H54 (cell line): ENCODE results near the gene ELF2.
"Not testable (repeated sequence)": the region's sequence is repeated elsewhere in the genome, so short reads cannot be mapped to it uniquely, and the experiment has no call there.

Experiments
- DNase-seq: peaks from one replicate; pipeline ENCODE4 v3.0.0; 2011; ENCODE audit warnings: low spot score, mixed read lengths; ENCODE audit not compliant: insufficient read length
- FAIRE-seq: peaks from 3 replicates; lab custom pipeline; 2011; peaks lifted over from hg19 to GRCh38; lab: Jason Lieb, UNC
- POLR2A ChIP-seq: IDR thresholded peaks from 2 replicates; pipeline ENCODE4 v1.6.1; 2011; ENCODE audit warnings: low read depth, mild to moderate bottlenecking, low read length

Gene ELF2

GRCh38 chr4:139177049-139177868 lies at the start of gene ELF2:
TSS of gene ELF2 (minus strand) at chr4:139177218. CDS start at chr4:139137701, 39,517 bp downstream.
- no peak for TF ChIP-seq POLR2A
- no peak for FAIRE-seq
- peak; percentile 75 for DNase-seq

DNA sequence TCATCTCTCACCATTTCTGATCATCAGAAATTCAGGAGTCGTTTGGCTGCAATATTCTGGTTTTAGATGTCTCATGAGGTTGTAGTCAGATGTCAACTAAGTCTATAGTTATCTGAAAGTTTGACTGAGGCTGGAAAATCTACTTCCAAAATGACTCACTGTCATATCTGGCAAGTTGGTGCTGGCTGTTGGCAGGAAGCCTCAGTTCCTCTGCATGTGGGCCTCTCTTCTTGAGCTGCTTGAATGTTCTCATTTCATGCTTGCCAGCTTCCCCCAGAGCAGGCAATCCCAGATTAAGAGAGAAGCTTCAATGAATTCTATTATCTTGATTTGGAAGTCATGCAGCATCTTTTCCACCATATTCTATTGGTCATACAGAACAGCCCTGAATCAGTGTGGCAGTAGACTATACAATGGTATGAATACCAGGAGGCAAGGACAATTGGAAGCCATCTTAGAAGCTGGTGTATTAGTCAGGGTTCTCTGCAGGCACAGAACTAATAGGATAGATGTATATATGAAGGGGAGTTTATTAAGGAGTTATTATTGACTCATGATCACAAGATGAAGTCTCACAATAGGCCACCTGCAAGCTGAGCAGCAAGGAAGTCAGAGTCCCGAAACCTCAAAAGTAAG lies 46.8 kb upstream of the ELF2 start:
- no peak for TF ChIP-seq POLR2A
- no peak for FAIRE-seq
- DNase-seq: no peak

- DNase-seq: no peak
- no peak for FAIRE-seq
- TF ChIP-seq POLR2A: no peak
These were observed 45.2 kb upstream of the ELF2 start for GRCh38 chr4:139222215-139222614.

GRCh38 chr4:139221687-139222086 lies 44.7 kb upstream of the ELF2 start:
- TF ChIP-seq POLR2A: no peak
- FAIRE-seq: no peak

DNA sequence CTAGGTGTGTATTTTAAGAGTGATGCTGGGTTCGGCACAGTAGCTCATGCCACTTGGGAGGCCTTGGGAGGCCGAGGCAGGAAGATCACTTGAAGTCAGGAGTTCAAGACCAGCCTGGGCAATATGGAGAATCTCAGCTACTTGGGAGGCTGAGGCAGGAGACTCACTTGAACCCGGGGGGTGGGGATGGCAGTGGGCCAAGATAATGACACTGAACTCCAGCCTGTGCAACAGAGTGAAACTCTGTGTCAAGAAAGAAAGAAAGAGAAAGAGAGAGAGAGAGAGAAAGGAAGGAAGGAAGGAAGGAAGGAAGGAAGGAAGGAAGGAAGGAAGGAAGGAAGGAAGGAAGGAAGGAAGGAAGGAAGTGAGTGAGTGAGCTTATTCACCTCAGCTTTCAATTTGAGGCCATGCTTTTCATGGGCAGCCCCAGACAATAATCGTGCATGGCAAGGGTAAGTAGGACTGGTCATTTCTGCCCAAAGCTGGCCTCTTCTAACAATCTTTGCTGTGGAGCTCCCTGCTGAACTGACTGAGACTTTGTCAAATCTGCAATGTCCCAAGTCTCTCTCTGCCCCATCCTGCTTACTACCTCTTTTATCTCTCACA lies 42.5 kb upstream of the ELF2 start:
- FAIRE-seq: no peak
- no peak for DNase-seq
- no peak for TF ChIP-seq POLR2A

More at GRCh38 chr4:139221687-139222086, 44.7 kb upstream of the ELF2 start:
- DNase-seq: no peak

DNA sequence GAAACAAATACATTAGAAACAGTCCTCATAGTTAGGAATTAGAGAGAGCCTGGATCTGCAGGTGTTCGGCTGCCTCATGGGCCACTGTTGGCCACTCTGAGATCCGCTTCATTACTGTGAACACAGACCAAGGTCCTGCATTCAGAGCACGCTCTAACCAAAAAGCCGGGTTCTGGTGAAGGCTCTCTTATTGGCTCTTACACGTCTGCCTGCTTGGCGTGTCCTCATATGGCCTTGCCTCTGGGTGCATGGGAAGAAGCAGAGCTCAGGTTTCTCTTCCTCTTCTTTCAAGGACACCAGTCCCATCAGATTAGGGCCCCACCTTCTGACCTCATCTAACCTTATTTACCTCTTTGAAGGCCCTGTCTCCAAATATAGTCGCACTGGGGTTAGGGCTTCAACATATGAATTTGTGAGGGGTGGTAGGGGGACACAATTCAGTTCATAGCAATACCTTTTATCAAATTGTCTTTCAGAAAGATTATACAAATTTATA lies 37.1 kb upstream of the ELF2 start:
- TF ChIP-seq POLR2A: no peak
- DNase-seq: no peak
- no peak for FAIRE-seq

- DNase-seq, FAIRE-seq: not testable (repeated sequence)
These were observed 36.6 kb upstream of the ELF2 start for GRCh38 chr4:139213633-139214032.

GRCh38 chr4:139212900-139213299 lies 35.9 kb upstream of the ELF2 start:
- FAIRE-seq (no peak), DNase-seq (no peak)
- no peak for TF ChIP-seq POLR2A

GRCh38 chr4:139210486-139210885 lies 33.5 kb upstream of the ELF2 start:
- no peak for TF ChIP-seq POLR2A
- FAIRE-seq: no peak
- no peak for DNase-seq

DNA sequence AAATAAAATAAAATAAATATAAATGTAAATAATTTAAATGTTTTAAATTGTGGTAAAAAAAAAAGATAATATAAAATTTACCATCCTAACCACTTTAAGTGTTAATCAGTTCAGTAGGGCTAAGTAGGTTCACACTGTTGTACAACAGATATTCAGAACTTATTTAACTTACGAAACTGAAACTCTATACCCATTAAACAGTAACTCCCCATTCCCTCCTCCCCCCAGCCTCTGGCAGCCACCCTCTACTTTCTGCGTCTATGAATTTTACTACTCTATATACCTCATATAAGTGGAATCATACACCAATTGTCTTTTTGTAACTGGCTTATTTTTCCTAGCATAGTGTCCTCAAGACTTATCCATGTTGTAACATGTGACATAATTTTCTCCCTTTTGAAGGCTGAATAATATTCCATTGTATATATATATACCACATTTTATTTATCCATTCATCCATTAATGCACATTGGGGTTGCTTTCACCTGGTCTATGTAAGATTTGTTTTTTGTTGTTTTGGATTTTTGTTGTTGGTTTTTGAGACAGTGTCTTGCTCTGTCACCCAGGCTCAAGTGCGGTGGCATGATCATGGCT lies 32.5 kb upstream of the ELF2 start:
- FAIRE-seq (no peak), DNase-seq (no peak)
- TF ChIP-seq POLR2A: no peak

DNA sequence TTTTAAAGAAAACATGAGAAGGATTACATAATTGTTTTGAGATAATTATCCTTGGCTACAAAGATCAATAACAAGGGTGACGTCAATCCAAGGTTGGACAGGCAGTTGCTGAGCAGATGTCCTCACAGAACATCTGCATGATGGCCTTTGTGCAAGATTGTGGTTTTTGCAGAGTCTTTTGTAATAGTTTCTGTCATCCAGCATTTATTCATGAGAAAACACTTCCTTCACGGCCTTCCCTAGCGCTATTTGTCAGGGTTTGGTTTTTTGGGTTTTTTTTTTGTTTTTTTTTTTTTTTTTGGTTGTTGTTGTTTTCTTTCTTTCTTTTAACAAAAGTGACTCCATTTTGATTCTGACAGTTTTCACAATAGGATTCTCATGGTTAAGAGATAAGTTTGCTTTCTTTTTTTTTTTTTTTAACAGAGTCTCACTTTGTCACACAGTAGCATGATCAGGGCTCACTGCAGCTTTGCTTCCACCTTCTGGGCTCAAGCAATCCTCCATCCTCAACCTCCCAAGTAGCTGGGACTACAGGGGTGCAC lies 31.5 kb upstream of the ELF2 start:
- FAIRE-seq (no peak), DNase-seq (no peak)
- TF ChIP-seq POLR2A: no peak

- TF ChIP-seq POLR2A: no peak
- FAIRE-seq (no peak), DNase-seq (no peak)
These were observed 30.9 kb upstream of the ELF2 start for GRCh38 chr4:139207873-139208403.

DNA sequence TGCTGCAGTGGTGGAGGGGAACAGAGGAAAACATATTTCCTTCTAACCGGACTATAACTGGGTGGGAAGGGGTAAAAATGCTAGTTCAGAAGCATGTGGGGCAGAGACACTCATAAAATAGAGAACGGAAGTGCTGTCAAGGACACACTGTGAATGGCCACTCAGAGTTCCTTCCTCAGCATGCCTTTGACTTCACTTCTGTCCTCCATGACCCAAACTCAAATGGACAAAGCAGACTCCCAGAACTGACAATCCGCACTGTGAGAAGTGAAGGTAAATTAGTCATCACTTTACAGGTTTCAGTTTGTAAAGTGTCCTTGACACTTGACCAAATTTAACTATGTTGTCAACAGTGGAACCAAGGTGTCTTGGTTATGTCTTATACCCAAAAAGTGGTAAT lies 30.2 kb upstream of the ELF2 start:
- no peak for TF ChIP-seq POLR2A
- FAIRE-seq: no peak
- DNase-seq: no peak

GRCh38 chr4:139202991-139203390 lies 26.0 kb upstream of the ELF2 start:
- DNase-seq: no peak
- TF ChIP-seq POLR2A: no peak
- no peak for FAIRE-seq
